K562 (cell line): ENCODE results near the gene CNGA4. TPM values are rescaled to one million over a fixed set of nuclear protein-coding genes. Genes with fewer than 3 reads are reported as not detected.

Source experiments
- MGA ChIP-seq: fragments of 450-650 bp; IDR thresholded peaks from 2 replicates; pipeline ENCODE4 v1.6.1; 2016; ENCODE audit warnings: mild to moderate bottlenecking, moderate library complexity
- ZNF408 ChIP-seq: fragments of 250-450 bp; sonication (Bioruptor Pico); IDR thresholded peaks from 2 replicates; pipeline ENCODE4 v1.4.0; 2020; ENCODE audit warnings: low read depth, mild to moderate bottlenecking, moderate library complexity
- polyA plus RNA-seq, 8 experiments: library from polyadenylated mRNA; depleted of rRNA in 4 of 8; stranded (reverse) in 5 of 8; unstranded in 3 of 8; fragments of >200 nt; fragmentation: Nextera tagmentation in 2 of 8; fragmentation: Illumina TruSeq in 1 of 8; extraction: Ambion mirVana in 2 of 8; extraction: Trizol in 1 of 8; gene quantifications; 2 replicates each; pipeline versions ENCODE4 v1.2.1 to v1.2.3, GENCODE V29; 2011 to 2014; ENCODE audit warnings: inconsistent platforms in 1 of 8, missing spikeins in 1 of 8
- total RNA-seq, 7 experiments: library from RNA; depleted of rRNA in 6 of 7; stranded (reverse); fragments of >200 nt in 6 of 7; fragmentation: Illumina TruSeq in 2 of 7; extraction: Trizol in 2 of 7; gene quantifications; 2 replicates each; pipeline versions ENCODE4 v1.2.1 to v1.2.3, GENCODE V29; 2011 to 2021; ENCODE audit warnings: low replicate concordance in 1 of 7
- TF ChIP-seq, protein P1 (sequence below): sonication (generic); formaldehyde crosslinking; IDR thresholded peaks from 2 replicates; pipeline ENCODE4 v1.8.1; 2023; ENCODE audit warnings: mild to moderate bottlenecking, missing genetic modification reagents

The CNGA4 gene
- total and polyA plus RNA-seq, 9 of the 15 experiments (the other 6 are each of a cell fraction or from before 2014, with no cell fraction given) = 0.04 to 0.09 (median 0.06) TPM; not detected in 6

DNA sequence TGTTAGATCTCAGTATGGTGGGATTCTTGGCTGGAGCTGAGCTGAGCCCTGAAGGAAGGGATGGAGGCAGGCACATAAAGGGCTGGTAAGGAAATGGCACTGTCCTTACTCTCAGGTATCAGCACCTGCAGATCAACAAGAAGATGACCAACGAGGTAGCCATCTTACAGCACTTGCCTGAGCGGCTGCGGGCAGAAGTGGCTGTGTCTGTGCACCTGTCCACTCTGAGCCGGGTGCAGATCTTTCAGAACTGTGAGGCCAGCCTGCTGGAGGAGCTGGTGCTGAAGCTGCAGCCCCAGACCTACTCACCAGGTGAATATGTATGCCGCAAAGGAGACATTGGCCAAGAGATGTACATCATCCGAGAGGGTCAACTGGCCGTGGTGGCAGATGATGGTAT lies 2.4 kb downstream of the CNGA4 start (continued):
- TF ChIP-seq, protein P1, sequence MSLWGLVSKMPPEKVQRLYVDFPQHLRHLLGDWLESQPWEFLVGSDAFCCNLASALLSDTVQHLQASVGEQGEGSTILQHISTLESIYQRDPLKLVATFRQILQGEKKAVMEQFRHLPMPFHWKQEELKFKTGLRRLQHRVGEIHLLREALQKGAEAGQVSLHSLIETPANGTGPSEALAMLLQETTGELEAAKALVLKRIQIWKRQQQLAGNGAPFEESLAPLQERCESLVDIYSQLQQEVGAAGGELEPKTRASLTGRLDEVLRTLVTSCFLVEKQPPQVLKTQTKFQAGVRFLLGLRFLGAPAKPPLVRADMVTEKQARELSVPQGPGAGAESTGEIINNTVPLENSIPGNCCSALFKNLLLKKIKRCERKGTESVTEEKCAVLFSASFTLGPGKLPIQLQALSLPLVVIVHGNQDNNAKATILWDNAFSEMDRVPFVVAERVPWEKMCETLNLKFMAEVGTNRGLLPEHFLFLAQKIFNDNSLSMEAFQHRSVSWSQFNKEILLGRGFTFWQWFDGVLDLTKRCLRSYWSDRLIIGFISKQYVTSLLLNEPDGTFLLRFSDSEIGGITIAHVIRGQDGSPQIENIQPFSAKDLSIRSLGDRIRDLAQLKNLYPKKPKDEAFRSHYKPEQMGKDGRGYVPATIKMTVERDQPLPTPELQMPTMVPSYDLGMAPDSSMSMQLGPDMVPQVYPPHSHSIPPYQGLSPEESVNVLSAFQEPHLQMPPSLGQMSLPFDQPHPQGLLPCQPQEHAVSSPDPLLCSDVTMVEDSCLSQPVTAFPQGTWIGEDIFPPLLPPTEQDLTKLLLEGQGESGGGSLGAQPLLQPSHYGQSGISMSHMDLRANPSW = no peak
- no peak for TF ChIP-seq ZNF408 (CRISPR knock-in tag)
- no peak for TF ChIP-seq MGA
- TF ChIP-seq, all 486 proteins: peak for 0
